Epithelial cell of proximal tubule (primary cell): ENCODE data around the gene SAMD11. TPM values are rescaled to one million over a fixed set of nuclear protein-coding genes. Genes with fewer than 3 reads are reported as not detected.
A peak's percentile ranks its signal among the peaks of the same experiment; 100 is the strongest.

Experiments
- DNase-seq: peaks from one replicate; pipeline ENCODE4 v3.0.0-alpha.2; 2011; ENCODE audit warnings: low read depth
- H3K4me3 ChIP-seq: 2 replicates; pipeline ENCODE4 v1.5.1; 2011; ENCODE audit warnings: low read depth, mild to moderate bottlenecking, low read length
- total RNA-seq: library from RNA; depleted of rRNA; stranded (reverse); fragments of >200 nt; gene quantifications from 2 replicates; pipeline ENCODE4 v1.2.3, GENCODE V29; 2015
- TF ChIP-seq, protein P1 (sequence below): conservative IDR thresholded peaks from 2 replicates; pipeline ENCODE4 v1.5.1; 2012; ENCODE audit warnings: low read depth, mild to moderate bottlenecking, low read length

The SAMD11 gene
- total RNA-seq, 1 donor from 2014 or later, result 3.5 TPM

DNA sequence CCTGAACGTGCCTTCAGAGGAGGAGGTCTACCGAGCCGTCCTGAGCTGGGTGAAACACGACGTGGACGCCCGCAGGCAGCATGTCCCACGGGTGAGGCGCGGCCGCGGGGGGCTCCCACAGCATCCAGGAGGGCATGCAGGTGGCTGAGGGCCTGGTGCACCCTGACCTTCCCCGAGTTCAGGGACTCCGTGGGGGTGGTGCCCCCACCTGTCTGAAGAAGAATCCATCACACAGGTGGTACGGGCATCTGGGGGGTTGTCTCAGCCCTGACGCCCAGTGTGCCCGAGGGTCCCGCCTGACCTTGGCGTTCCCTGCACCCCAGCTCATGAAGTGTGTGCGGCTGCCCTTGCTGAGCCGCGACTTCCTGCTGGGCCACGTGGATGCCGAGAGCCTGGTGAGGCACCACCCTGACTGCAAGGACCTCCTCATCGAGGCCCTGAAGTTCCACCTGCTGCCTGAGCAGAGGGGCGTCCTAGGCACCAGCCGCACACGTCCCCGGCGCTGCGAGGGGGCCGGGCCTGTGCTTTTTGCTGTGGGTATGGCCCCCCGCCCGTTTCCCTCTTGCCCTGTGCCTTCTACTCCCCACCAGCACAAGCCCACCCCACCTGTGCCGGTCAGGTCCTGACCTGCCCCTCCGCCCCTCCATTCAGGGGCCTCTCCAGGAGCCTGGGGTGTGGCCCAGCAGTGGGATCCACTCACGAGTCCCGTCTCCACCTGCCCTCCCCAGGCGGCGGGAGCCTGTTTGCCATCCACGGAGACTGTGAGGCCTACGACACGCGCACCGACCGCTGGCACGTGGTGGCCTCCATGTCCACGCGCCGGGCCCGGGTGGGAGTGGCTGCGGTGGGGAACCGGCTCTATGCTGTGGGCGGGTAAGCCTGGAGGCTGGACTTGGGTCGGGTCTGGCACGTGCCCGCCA, 38.9 kb downstream of the SAMD11 start:
- TF ChIP-seq, protein P1, sequence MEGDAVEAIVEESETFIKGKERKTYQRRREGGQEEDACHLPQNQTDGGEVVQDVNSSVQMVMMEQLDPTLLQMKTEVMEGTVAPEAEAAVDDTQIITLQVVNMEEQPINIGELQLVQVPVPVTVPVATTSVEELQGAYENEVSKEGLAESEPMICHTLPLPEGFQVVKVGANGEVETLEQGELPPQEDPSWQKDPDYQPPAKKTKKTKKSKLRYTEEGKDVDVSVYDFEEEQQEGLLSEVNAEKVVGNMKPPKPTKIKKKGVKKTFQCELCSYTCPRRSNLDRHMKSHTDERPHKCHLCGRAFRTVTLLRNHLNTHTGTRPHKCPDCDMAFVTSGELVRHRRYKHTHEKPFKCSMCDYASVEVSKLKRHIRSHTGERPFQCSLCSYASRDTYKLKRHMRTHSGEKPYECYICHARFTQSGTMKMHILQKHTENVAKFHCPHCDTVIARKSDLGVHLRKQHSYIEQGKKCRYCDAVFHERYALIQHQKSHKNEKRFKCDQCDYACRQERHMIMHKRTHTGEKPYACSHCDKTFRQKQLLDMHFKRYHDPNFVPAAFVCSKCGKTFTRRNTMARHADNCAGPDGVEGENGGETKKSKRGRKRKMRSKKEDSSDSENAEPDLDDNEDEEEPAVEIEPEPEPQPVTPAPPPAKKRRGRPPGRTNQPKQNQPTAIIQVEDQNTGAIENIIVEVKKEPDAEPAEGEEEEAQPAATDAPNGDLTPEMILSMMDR, result no peak
- no peak for DNase-seq
- H3K4me3 ChIP-seq, result no peak overlapping the region

DNA sequence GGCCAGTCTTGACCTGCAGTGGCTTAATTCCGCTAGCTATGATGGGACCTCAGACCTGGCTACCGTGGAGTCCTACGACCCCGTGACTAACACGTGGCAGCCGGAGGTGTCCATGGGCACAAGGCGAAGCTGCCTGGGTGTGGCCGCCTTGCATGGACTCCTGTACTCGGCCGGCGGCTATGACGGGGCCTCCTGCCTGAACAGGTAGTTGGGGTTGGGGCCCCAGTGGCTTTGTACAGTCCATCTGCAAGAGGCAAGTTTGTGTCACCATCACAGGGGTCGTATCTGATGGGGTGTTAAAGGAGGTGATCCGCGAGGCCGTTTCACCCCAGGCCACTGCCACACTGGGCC, 39.6 kb downstream of the SAMD11 start:
- TF ChIP-seq, protein P1, result no peak
- no peak overlapping the region for H3K4me3 ChIP-seq
- no peak for DNase-seq

DNA sequence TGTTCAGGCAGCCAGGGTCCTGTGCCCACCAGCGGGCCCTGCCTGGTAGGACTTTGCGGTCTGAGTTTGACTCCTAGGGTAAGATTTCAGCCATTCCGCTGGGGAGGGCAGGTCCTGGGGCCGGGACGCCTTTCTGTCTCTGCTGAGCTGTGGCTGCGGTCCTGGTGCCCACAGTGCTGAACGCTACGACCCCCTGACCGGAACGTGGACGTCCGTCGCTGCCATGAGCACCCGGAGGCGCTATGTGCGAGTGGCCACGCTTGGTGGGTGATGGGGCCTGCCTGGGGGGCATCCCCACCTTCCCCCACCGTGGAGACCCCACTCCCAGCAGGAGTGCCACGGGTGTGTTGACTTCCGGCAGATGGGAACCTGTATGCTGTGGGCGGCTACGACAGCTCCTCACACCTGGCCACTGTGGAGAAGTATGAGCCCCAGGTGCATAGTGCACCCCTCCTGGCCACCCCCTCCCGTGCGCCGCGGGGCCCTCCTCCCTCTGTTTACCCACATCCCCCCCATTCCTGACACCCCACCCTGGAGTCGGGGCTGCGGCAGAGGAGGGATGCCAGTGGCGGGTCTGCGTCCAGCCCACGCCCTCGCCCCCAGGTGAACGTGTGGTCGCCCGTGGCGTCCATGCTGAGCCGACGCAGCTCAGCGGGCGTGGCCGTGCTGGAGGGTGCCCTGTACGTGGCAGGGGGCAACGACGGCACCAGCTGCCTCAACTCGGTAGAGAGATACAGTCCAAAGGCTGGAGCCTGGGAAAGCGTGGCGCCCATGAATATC, 40.2 kb downstream of the SAMD11 start:
- DNase-seq, result no peak
- TF ChIP-seq, protein P1, result no peak
- no peak overlapping the region for H3K4me3 ChIP-seq

DNA sequence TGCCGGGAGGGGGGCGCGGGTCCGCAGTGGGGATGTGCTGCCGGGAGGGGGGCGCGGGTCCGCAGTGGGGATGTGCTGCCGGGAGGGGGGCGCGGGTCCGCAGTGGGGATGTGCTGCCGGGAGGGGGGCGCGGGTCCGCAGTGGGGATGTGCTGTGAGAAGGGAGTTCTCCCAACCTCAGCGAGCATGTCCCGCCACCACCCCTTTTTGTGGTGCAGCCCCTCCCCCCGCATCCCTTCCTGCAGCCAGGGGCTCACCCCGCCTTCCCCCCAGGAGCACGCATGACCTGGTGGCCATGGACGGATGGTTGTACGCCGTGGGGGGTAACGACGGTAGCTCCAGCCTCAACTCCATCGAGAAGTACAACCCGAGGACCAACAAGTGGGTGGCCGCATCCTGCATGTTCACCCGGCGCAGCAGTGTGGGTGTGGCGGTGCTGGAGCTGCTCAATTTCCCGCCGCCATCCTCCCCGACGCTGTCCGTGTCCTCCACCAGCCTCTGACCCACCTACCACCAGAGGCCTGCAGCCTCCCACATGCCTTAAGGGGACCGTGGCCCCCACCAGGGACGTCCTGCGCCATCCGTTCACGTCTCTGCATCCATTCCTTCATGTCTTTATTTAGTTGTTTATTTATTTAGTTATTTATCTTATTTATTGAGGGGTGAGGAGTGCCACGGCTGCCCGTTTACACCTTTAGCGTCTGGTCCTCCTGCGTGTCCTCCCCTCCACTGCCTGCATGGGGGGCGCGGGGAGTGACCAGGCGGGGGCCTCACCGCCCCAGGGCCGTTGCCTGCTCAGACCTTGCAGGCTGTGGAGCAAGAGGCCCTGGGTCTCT, 41.2 kb downstream of the SAMD11 start:
- TF ChIP-seq, protein P1, result no peak
- H3K4me3 ChIP-seq, result no peak overlapping the region
- DNase-seq, result no peak

DNA sequence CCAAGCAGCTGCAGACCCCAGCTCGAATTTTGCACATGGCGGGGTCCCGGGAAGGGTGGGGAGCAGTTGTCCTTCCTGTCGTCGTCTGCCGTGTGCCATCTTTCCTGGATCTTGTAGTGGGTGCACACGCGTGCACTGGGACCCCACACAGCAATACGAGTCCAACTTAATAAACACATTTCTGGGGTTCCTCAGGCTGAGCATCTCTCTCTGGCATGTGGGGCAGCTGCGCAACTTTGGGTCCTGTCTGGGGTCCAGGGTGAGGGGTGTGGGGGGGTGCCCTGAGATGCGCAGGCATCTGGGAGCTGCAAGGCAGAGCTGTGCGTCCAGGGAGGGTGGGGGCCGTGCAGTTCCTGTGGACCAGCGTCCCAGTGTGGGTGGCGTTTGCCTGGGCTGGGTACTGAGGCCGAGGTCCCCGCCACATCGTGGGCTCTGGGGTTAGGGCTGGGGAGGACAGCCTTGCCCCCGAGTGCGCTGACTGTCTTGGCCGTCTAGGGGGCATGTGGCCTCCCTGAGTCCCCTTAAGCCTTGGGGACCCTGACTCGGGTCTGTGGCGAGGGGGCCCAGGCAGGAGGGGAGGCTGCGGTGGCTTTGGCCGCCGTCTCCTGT, 41.9 kb downstream of the SAMD11 start:
- peak overlapping the region; percentile 58 for H3K4me3 ChIP-seq
- DNase-seq, result no peak
- TF ChIP-seq, protein P1, result no peak

DNA sequence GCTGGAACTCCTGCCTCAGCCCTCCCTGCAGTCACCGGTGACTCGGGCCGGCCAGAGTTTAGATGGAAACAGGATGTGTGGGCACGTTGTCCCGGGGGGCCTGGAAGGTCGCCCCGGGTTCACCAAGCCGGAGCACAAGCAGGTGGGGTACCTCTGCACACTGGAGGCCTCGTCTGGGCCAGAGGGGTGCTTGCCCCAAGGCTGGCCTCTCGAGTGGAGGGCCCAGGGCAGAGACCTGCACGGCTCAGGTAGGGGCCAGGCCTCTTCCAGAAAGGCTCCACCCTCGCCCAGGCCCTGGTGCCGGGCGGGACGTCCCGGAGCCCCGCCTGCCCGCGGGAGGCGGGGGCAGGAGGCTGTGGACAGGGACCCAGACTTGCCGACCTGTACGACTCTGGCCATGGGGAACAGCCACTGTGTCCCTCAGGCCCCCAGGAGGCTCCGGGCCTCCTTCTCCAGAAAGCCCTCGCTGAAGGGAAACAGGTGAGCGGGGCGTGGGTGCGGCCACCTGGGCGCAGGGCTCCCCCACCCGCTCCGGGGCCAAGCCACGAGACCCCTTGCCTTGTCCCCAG, 42.5 kb downstream of the SAMD11 start, which contains the start of gene PLEKHN1:
Gene PLEKHN1, plus strand, starts transcription at position 348 of the 569 bp plus-strand sequence. Its CDS starts 50 bp downstream, at position 398.
- TF ChIP-seq, protein P1, result no peak
- peak within 1 kb of the TSS; percentile 58 for H3K4me3 ChIP-seq
- DNase-seq, result no peak
